H1 (cell line): Measurements from ENCODE around the gene ASPN. TPM values are rescaled to one million over a fixed set of nuclear protein-coding genes. Genes with fewer than 3 reads are reported as not detected.

Experiments
- CTCF ChIA-PET: fragments of 300-600 bp; sonication (Branson Sonifier 250); formaldehyde crosslinking; loops from one replicate; lab custom pipeline; 2021; ENCODE audit not compliant: partially characterized antibody; lab: Charles Lee
- POLR2A ChIA-PET: fragments of 300-600 bp; sonication (Branson Sonifier 250); formaldehyde crosslinking; loops from one replicate; lab custom pipeline; 2021; ENCODE audit warnings: inconsistent platforms; ENCODE audit not compliant: partially characterized antibody; lab: Charles Lee
- DNase-seq, 2 experiments: peaks; one replicate each; pipeline versions ENCODE4 v3.0.0 to v3.0.0-alpha.2; 2010 to 2022; ENCODE audit warnings: low spot score in 2 of 2, low read depth in 1 of 2, mixed read lengths in 1 of 2
- FAIRE-seq: peaks from 2 replicates; lab custom pipeline; 2011; peaks lifted over from hg19 to GRCh38; lab: Jason Lieb, UNC
- H2AFZ ChIP-seq: 2 replicates; pipeline ENCODE4 v1.8.1; 2012; ENCODE audit warnings: low read length, inconsistent platforms
- H2AK5ac ChIP-seq: 2 replicates; pipeline ENCODE4 v1.6.1; 2013; ENCODE audit warnings: low read depth, low read length
- H2BK120ac ChIP-seq: replicated peaks from 2 replicates; pipeline ENCODE3; 2013; ENCODE audit warnings: low read depth, low read length, inconsistent platforms
- H2BK12ac ChIP-seq: 2 replicates; pipeline ENCODE4 v1.6.1; 2013; ENCODE audit warnings: low read depth, low read length
- H2BK15ac ChIP-seq: 2 replicates; pipeline ENCODE4 v1.6.1; 2013; ENCODE audit warnings: low read length
- H2BK20ac ChIP-seq: 2 replicates; pipeline ENCODE4 v1.6.1; 2013; ENCODE audit warnings: low read length
- H2BK5ac ChIP-seq: 2 replicates; pipeline ENCODE4 v1.6.1; 2013; ENCODE audit warnings: low read depth, low read length
- H3K14ac ChIP-seq: 2 replicates; pipeline ENCODE4 v1.6.1; 2013; ENCODE audit warnings: inconsistent platforms; ENCODE audit not compliant: insufficient read length
- H3K18ac ChIP-seq: 2 replicates; pipeline ENCODE4 v1.6.1; 2013; ENCODE audit warnings: low read length; ENCODE audit errors: extremely low read depth
- H3K23ac ChIP-seq: 2 replicates; pipeline ENCODE4 v1.6.1; 2013; ENCODE audit warnings: inconsistent platforms; ENCODE audit not compliant: insufficient read length
- H3K23me2 ChIP-seq: 2 replicates; pipeline ENCODE4 v1.6.1; 2013; ENCODE audit warnings: low read depth, low read length
- H3K27ac ChIP-seq: 2 replicates; pipeline ENCODE4 v1.6.1; 2011; ENCODE audit warnings: low read depth, low read length, inconsistent platforms
- H3K27me3 ChIP-seq, 4 experiments: replicated peaks in 1 of 4; 1 replicate in 1 of 4; 2 replicates in 3 of 4; pipeline versions ENCODE4 v1.6.1 to v1.8.1; 2011 to 2013; ENCODE audit warnings: low read length in 3 of 4, mild to moderate bottlenecking in 3 of 4, inconsistent platforms in 2 of 4, mixed read lengths in 2 of 4, moderate library complexity in 1 of 4; ENCODE audit not compliant: control insufficient read depth in 3 of 4, insufficient read depth in 3 of 4; ENCODE audit errors: extremely low read depth in 1 of 4
- H3K36me3 ChIP-seq, 4 experiments: 2 replicates each; pipeline versions ENCODE4 v1.6.1 to v1.8.1; 2011 to 2013; ENCODE audit warnings: mild to moderate bottlenecking in 4 of 4, low read length in 3 of 4, moderate library complexity in 2 of 4, control low read depth in 1 of 4, inconsistent platforms in 1 of 4; ENCODE audit not compliant: insufficient read depth in 4 of 4, control insufficient read depth in 2 of 4
- H3K4ac ChIP-seq: replicated peaks from 2 replicates; pipeline ENCODE3; 2013; ENCODE audit warnings: low read length, low read depth, mixed read lengths, inconsistent platforms; ENCODE audit not compliant: insufficient read length
- H3K4me1 ChIP-seq, 4 experiments: replicated peaks in 1 of 4; 1 replicate in 1 of 4; 2 replicates in 3 of 4; pipeline versions ENCODE4 v1.6.1 to v1.8.1; 2011 to 2013; ENCODE audit warnings: low read length in 3 of 4, inconsistent platforms in 2 of 4, mixed read lengths in 1 of 4; ENCODE audit not compliant: insufficient read depth in 4 of 4, control insufficient read depth in 3 of 4
- H3K4me2 ChIP-seq, 2 experiments: 2 replicates each; pipeline versions ENCODE4 v1.6.1 to v1.8.1; 2011 to 2013; ENCODE audit warnings: low read depth in 2 of 2, low read length in 2 of 2, control low read depth in 1 of 2, inconsistent platforms in 1 of 2, mild to moderate bottlenecking in 1 of 2; ENCODE audit not compliant: insufficient read depth in 1 of 2
- H3K4me3 ChIP-seq, 4 experiments: fragments of 200-600, 300-600 bp in 1 of 4; sonication (generic), shearing (Covaris generic), sonication (Bioruptor Twin) in 1 of 4; 2 replicates each; pipeline versions ENCODE4 v1.5.1 to v1.8.1; 2011 to 2016; ENCODE audit warnings: low read length in 4 of 4, low read depth in 3 of 4, control low read depth in 2 of 4, inconsistent platforms in 2 of 4, mild to moderate bottlenecking in 2 of 4, mixed read lengths in 1 of 4, moderate library complexity in 1 of 4; ENCODE audit not compliant: insufficient read depth in 2 of 4; ENCODE audit errors: extremely low read depth in 1 of 4
- H3K56ac ChIP-seq: replicated peaks from 2 replicates; pipeline ENCODE3; 2013; ENCODE audit warnings: low read depth, mild to moderate bottlenecking, mixed read lengths, low read length, inconsistent platforms; ENCODE audit not compliant: insufficient read length
- H3K79me1 ChIP-seq: 2 replicates; pipeline ENCODE4 v1.6.1; 2013; ENCODE audit warnings: low read depth, low read length, control low read depth
- H3K79me2 ChIP-seq, 2 experiments: 2 replicates each; pipeline versions ENCODE4 v1.6.1 to v1.8.1; 2012 to 2013; ENCODE audit warnings: low read length in 2 of 2, mild to moderate bottlenecking in 2 of 2, inconsistent platforms in 1 of 2; ENCODE audit not compliant: insufficient read depth in 2 of 2, control insufficient read depth in 1 of 2
- H3K9ac ChIP-seq, 4 experiments: replicated peaks in 1 of 4; 1 replicate in 1 of 4; 2 replicates in 3 of 4; pipeline versions ENCODE4 v1.6.1 to v1.8.1; 2011 to 2013; ENCODE audit warnings: low read depth in 3 of 4, low read length in 3 of 4, control low read depth in 2 of 4, mild to moderate bottlenecking in 2 of 4, moderate library complexity in 2 of 4, inconsistent platforms in 1 of 4; ENCODE audit errors: extremely low read depth in 1 of 4
- H3K9me3 ChIP-seq, 2 experiments: 2 replicates each; pipeline versions ENCODE4 v1.6.1 to v1.8.1; 2012 to 2013; ENCODE audit warnings: mild to moderate bottlenecking in 2 of 2, moderate library complexity in 2 of 2, control low read depth in 1 of 2, inconsistent platforms in 1 of 2, low read depth in 1 of 2, low read length in 1 of 2, mixed read lengths in 1 of 2; ENCODE audit not compliant: insufficient read depth in 2 of 2
- H4K20me1 ChIP-seq, 2 experiments: replicated peaks in 1 of 2; 2 replicates each; pipeline versions ENCODE3 to v1.8.1; 2011 to 2013; ENCODE audit warnings: inconsistent platforms in 2 of 2, low read length in 2 of 2, mild to moderate bottlenecking in 1 of 2; ENCODE audit not compliant: insufficient read depth in 2 of 2, control insufficient read depth in 1 of 2
- H4K5ac ChIP-seq: 2 replicates; pipeline ENCODE4 v1.6.1; 2013; ENCODE audit warnings: low read length, low read depth, mixed read lengths, inconsistent platforms; ENCODE audit not compliant: insufficient read length
- H4K8ac ChIP-seq: 2 replicates; pipeline ENCODE4 v1.8.0; 2013; ENCODE audit warnings: mild to moderate bottlenecking, moderate library complexity, low read length, inconsistent platforms; ENCODE audit not compliant: insufficient read depth; ENCODE audit errors: extremely low read depth
- H4K91ac ChIP-seq: replicated peaks from 2 replicates; pipeline ENCODE3; 2013; ENCODE audit warnings: low read length, mixed read lengths, inconsistent platforms; ENCODE audit not compliant: insufficient read length
- BRCA1 ChIP-seq: IDR thresholded peaks from 2 replicates; pipeline ENCODE4 v1.6.1; 2012; ENCODE audit warnings: low read depth, low read length, improper control_type of control experiment
- EP300 ChIP-seq, 2 experiments: IDR thresholded peaks; 1 replicate in 1 of 2; 2 replicates in 1 of 2; pipeline ENCODE4 v1.6.1; 2011 to 2012; ENCODE audit warnings: low read depth in 2 of 2, low read length in 2 of 2, mild to moderate bottlenecking in 2 of 2, borderline replicate concordance in 1 of 2, inconsistent platforms in 1 of 2, moderate library complexity in 1 of 2
- KDM5A ChIP-seq: fragments of 200-600 bp; IDR thresholded peaks from 2 replicates; pipeline ENCODE4 v1.7.1; 2012; ENCODE audit warnings: mild to moderate bottlenecking, low read length, inconsistent platforms, mixed read lengths
- POU5F1 ChIP-seq: IDR thresholded peaks from 2 replicates; pipeline ENCODE4 v1.6.1; 2011; ENCODE audit warnings: low read depth, mild to moderate bottlenecking, low read length, moderate library complexity
- RBBP5 ChIP-seq: IDR thresholded peaks from 2 replicates; pipeline ENCODE4 v1.7.1; 2012; ENCODE audit warnings: low read depth, mild to moderate bottlenecking, inconsistent platforms, low read length, moderate library complexity, borderline replicate concordance
- SP4 ChIP-seq: IDR thresholded peaks from 2 replicates; pipeline ENCODE4 v1.6.1; 2012; ENCODE audit warnings: low read length, inconsistent platforms
- SRF ChIP-seq: IDR thresholded peaks from 2 replicates; pipeline ENCODE4 v1.6.1; 2011; ENCODE audit warnings: mild to moderate bottlenecking, low read depth, low read length, moderate library complexity
- TCF12 ChIP-seq: IDR thresholded peaks from 2 replicates; pipeline ENCODE4 v1.6.1; 2011; ENCODE audit warnings: low read depth, mild to moderate bottlenecking, low read length
- USF2 ChIP-seq: IDR thresholded peaks from 2 replicates; pipeline ENCODE4 v1.6.1; 2011; ENCODE audit warnings: low read length, improper control_type of control experiment
- WGBS, 2 experiments: shearing (Covaris generic) in 1 of 2; methylation state at CpG; one replicate each; pipeline versions ENCODE4 v1.1.6 to v1.1.7; 2013 to 2015; ENCODE audit warnings: low lambda C conversion rate in 2 of 2, mixed read lengths in 2 of 2, inconsistent platforms in 1 of 2, low coverage in 1 of 2, missing lambda C conversion rate in 1 of 2; ENCODE audit not compliant: insufficient replicate concordance in 2 of 2, insufficient coverage in 1 of 2, insufficient read length in 1 of 2; ENCODE audit errors: extremely low coverage in 1 of 2, missing lambda C conversion rate in 1 of 2; 5-methylcytosine and 5-hydroxymethylcytosine counted together
- polyA plus RNA-seq, 7 experiments: library from polyadenylated mRNA; depleted of rRNA in 3 of 7; stranded (reverse) in 5 of 7; unstranded in 2 of 7; fragments of >200 nt in 5 of 7; fragments of 200-250 nt in 2 of 7; gene quantifications; 1 replicate in 5 of 7; 2 replicates in 1 of 7; 4 replicates in 1 of 7; pipeline versions ENCODE4 v1.2.1 to v1.2.3, GENCODE V29; 2011 to 2013; ENCODE audit warnings: missing spikeins in 2 of 7, mixed read lengths in 2 of 7
- total RNA-seq: library from RNA; stranded (reverse); fragmentation: NEBNext Ultra II Directional; extraction: Animal tissue kit (Norgen Biotek cat#: 25700); gene quantifications from 2 replicates; pipeline ENCODE4 v1.2.1, GENCODE V29; 2021

The ASPN gene
- total and polyA plus RNA-seq, 2 of the 8 experiments (the other 6 are each of a cell fraction or from before 2014, with no cell fraction given) = not detected

- Histone ChIP-seq H3K4me3 (no peak overlapping the region), H2BK20ac (no peak overlapping the region), H2AK5ac (no peak overlapping the region), H3K4ac (no peak overlapping the region), H2BK15ac (no peak overlapping the region), H4K8ac (no peak overlapping the region), H2BK12ac (no peak overlapping the region), H3K18ac (no peak overlapping the region), H3K4me2 (no peak overlapping the region), H3K23me2 (no peaks in the 10 kb centered on the region), H4K91ac (no peak overlapping the region), H3K56ac (no peak overlapping the region), H3K14ac (no peak overlapping the region), H3K27me3 (no peaks in the 10 kb centered on the region), H3K4me1 (no peaks in the 10 kb centered on the region), H3K9ac (no peak overlapping the region), H3K79me2 (no peaks in the 10 kb centered on the region), H4K20me1 (no peaks in the 10 kb centered on the region), H4K5ac (no peak overlapping the region), H3K79me1 (no peaks in the 10 kb centered on the region), H3K9me3 (no peaks in the 10 kb centered on the region), H3K27ac (no peak overlapping the region), H2AFZ (no peak overlapping the region), H2BK120ac (no peak overlapping the region), H3K23ac (no peak overlapping the region), H3K36me3 (no peaks in the 10 kb centered on the region), H2BK5ac (no peak overlapping the region)
- no peak for DNase-seq
- POLR2A ChIA-PET = no interaction called here
- 79% methylated on average over 2 of the region's 2 CpGs; no CpG with 5 or more reads in 1 of the 2 experiments for WGBS, 2 experiments
- CTCF ChIA-PET = interaction anchor here (1.2 to 2.5 kb wide), 2 partner anchors 7 to 139 kb away, joined by 3 to 13 read pairs; no protein-coding TSS in a partner anchor
- FAIRE-seq = no peak
- TF ChIP-seq USF2 (no peak), KDM5A (no peak), SRF (no peak), SP4 (no peak), EP300 (IDR thresholded peaks at IDR 0.05; ENCODE audit: borderline replicate concordance in 1 of 2, low read depth in 2 of 2, low read length in 2 of 2) (no peak), POU5F1 (no peak), BRCA1 (no peak), TCF12 (no peak), RBBP5 (no peak)
Measured at GRCh38 chr9:92494856-92495255, 12.6 kb upstream of the ASPN start.
